SIG-M5 treated with dmso at 0.1 percent for 504 hours (cell line): ENCODE measurements around the gene IGSF22.

Experiments used
- DNase-seq: peaks from one replicate; lab custom pipeline; 2025; ENCODE audit not compliant: unreplicated experiment; lab: John Stamatoyannopoulos, UW

IGSF22 gene

DNA sequence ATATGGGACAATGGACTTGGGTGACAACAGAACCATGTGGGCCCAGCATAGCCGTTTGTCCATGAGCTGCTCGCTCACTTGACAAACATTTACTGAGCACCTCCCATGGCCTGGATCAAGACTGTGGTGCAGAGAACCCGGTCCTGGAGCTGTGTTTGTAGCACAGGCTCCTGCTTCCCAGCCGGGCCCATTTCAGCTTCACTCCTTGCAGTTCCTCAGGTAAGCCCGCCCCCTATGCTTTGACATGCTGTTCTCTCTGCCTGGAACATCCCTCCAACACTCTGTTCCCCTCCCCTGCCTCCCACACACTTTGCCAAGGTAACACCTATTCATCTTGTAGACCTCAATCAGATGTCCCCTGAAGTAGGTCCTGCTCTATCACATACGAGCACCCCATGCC, 19.3 kb upstream of the IGSF22 start:
- DNase-seq: no peak

DNA sequence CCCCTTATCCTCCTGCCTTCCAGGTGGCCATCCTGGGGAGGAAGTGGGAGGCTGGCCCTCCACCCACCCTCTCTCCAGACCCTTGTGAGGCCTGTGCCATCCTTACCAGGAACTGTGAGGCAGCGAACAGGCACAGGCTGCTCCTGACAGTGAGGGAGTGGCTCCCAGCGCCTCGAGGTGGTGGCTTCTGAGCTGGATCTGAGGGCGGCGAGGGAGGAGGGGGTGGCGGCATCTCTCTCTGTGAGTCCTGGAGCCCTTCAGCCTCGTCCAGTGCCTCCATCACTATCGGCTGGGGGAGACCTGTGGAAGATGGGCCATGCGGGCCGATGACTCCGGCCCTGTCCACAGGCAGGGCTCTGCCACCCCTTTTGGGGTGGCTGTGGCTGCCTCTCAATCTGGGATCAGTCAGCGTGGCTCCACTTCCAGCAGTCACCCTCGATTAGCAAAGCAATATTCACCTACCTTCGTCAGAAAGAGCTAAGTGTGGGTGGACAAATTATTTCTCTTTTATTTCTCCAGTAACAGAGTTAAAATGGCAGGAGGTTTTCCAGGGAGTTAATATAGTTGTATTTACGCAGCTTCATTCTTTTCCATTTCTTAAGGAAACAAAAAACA, 18.0 kb upstream of the IGSF22 start:
- no peak for DNase-seq

DNA sequence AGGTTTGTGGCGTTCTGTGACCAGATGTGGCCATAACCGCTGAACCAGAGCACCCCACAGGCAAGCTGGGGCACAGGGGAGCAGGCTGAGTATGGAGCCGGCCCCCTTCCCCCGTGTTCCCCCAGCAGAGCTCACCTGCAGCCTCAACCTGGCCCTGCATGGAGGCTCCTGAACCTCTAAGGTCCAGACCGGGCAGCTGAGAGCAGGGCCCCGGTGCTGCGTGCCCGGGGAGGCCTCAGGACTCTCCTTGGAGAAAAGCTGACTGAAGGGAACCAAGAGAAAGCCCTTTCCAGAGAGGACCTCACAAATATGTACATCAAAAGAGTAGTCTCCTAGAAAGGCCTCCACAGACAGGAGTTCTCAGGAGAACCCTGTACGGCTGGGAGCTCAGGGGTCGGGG, 17.4 kb upstream of the IGSF22 start:
- DNase-seq: no peak

DNA sequence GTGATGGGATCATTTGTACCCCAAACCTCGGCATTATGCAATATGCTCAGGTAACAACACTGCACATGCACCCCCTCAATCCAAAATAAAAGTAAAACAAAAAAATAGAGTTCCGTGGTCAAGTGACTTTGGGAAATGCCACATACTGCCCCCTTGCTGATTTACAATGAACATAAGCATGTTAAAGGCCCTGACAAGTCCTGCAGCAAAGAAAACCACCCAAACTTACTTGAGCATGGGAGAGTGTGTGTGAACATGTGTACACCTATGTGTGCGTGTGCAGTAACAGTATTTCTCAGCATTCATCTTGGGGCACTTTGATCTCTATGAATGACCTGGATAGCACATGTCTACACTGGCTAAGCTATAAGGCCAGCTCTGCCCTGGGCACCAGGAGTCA, 15.8 kb upstream of the IGSF22 start:
- no peak for DNase-seq

DNA sequence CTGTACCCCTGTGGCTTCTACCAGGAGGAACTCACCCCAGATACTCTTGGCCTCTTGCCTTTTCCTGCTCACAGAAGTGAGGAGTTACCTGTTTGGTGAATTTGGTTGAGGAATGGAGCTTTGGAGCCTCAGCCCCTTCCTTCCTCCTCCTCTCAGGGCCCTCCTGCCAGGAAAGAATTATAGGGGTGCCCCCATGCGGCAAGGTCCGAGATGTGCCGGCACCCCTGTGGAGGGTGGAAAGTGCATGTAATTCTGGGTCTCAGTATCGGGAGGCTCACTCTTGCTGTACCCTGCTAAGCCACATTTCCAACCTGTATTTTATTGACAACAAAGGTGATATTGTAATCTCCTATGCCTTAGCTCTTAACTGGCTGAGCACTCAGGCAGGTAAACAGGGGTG, 13.7 kb upstream of the IGSF22 start:
- DNase-seq: no peak

DNA sequence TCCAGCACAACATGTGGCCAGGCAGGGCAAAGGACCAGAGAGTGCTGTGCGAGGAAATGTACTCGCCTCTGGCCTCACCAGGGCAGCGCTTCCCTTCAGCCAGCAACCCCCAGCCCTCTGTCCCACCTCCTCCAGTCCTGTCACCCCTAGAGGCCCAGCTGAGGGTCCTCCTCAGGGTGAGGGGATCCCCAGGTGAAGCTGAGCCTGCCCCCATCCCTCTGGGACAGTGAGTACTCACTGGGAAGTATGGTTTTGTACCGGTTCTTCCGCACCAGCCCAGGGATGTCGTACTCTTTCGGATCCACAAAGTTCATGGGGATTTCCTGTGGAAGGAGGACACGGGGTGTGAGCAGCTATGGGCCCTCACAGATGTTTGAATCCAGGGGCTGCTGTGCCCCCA, 11.7 kb upstream of the IGSF22 start:
- DNase-seq: no peak

DNA sequence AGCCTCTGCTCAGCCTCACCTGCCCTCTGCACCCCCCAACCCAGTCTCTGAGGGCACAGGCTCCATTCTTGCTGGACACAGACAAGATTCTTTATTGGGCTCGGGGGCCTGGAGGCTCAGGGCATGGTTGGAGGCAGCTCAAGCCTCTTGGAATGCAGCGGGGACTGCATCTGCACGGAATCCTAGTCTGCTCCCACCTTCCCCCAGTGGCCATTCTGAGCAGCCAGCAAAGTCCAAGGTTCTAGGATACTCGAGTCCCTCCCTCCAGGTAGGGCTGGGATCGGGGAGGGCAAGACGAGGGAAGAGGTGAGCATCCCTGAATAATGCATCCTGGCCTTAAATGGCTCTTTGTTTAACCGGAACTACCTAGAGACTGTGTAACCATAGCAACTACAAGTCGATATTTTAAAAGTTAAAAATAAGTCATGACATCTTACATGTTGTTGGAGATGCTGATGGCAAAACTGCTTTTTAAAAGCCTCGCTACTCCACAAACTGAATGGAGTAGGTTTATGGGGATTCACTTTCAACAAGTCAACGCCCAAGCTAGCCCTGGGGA, 10.7 kb upstream of the IGSF22 start:
- no peak for DNase-seq

DNA sequence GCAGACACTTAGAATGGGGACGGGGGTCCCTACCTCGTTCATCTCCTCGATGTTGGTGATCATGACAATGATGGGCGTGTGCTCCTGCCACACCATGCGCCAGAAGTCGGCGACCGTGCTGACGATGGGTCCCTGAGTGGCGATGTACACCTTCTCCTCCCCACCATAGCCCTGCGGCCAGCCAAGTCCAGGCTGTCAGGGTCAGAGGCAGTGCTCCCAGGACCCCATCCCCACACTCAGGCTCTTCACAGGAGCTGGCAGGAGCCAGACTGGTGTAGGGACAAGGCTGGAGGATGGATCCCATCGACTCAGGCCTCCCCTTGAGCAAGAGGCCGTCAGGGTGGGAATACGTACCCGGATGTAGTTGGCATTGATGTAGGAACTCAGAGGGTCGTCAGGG, 7.2 kb upstream of the IGSF22 start:
- no peak for DNase-seq

DNA sequence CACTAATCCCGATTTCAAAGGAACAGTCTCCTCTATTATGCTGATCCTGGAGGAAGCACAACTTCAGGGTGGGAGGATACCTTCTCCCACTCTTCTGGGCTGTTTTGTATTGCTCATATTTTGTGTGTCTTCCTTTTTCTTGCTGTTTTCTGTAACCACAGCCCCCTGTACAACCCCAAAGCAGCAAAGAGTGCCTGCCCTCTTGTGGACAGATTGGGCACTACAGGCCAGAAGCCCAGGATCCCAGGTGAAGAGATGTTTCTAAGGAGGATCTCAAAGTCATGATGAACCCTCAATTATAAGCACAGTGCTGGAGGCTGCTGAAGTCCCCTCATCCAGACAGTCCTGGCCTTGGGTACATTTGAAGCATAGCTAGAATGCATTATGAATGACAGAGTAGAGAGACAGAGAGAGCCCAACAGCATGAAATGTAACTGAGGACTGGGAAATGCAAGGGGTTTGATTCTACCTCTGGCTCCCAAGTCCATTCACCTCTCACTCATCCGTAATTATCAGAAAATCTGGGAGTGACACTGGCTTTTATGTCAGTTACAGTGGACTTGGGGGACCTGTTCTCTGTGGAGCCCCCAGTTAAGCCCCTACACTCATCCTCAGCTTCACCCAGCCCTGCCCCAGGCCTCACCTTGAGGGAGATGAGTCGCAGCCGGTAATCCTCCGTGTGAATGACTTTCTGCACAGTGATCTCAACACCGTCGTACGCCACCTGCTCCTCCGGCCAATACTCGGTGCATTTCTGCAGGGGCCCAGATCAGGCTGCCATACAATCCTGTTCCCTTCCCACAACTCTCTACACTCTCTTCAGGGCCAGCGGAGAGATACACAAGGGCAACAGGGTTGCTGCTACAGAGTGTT, 6.2 kb upstream of the IGSF22 start:
- DNase-seq: peak; percentile 48

DNA sequence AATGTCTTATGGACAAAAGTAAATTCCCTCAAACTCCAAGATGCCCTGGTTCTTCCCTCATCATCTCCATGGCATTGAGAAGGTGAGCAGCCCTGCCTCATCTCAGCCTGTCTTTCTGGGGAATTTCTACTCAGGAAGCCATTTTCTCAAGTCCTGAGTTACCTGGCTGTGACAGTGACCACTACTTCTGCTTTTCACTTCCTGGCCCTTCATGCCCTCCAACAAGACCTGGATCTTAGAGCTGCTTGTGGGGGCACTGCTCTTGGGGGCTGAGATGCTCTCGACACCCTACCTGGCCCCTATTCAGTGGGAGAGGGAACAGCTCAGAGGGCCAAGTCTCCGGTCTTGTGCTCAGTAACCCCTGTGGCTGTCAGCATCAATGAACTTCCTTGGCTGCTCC, 5.5 kb upstream of the IGSF22 start:
- no peak for DNase-seq

DNA sequence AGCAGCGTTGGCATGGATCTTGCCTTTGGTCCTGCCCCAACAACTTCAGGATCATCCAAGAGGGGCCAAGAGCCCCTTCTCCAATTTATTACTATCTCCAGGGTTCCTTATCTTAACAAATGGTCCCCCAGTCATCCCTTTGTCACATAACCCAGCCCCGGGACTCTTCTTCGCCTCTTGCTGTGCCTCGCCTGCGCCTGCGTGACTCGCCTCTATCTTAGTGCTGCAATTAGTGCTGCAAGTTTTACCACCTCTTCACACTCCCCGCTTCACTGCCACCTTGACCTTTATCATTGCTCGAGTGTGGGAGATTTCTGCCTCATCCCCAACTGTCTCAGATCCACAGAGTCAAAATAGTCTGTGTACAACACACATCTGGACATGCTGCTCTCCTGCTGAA, 4.0 kb upstream of the IGSF22 start:
- no peak for DNase-seq

DNA sequence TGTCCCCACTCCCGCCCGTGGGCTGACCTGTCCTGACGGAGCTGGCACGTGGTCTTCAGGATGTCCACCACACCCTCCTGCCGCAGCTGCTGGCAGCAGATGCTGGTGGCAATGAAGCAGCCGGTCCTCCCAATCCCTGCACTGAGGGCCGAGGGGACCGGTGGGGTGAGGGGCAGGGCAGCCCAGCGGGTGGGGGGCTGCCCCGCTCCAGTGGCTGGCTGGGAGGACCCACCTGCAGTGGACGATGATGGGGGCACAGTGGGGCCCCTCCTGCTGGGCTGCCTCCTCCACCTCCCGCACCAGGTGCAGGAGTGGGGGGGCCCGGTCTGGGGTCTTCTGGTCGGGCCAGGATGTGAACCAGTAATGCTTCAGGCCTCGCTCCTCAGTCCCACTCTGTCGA, 3.4 kb upstream of the IGSF22 start:
- no peak for DNase-seq

DNA sequence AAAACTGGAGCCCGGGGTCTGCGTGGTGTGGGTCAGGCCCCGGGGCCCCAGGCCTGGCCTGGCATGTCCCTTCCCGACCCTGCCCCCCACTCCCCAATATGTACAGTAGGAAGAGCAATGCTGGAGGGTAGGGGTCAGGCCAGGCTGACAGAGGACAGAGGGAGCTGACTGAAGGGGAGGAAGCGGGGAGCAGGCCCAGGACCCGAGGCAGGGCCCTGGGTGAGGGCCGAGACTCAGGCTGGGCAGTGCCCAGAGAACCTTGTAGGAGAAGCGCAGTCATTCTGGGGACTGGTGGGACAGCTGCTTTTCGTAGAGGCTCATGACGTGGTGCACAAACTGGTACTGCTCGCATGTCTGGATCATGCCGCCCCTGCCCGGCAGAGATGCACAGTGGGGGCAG, 2.7 kb upstream of the IGSF22 start:
- no peak for DNase-seq

DNA sequence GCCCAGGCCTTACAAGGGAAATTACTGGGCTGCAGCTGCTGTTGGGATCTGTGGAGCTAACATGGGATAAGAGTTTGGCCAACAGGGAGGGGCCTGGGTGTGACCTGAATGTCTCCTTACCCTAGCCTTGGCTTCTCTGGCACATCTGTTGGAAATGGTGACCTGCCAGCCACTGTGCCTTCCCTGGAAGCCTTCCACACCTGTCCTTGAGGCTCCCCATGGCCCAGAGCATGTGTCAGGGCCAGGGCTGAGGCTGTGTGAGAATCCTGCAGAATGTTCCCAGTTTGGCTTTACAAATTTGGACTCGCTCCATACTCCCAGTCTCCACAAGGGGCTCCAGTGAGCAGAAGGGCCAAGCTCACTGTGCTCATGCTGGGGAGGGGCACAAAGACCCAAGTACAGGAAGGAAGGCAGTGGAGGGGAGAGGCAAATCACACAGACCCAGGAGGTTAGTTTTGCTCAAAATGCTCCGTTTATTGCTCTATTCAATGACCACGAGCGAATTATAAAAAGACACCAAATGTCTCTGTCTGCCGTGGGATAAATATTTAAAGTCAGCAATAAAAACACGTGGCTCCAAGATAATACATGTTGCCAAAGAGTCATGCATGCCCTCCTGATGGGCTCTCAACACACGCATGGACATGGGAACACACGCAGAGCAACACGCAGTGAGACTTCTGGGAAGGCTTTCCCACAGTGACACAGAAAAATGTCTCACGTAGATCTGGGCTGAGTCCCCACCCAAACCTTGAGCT, 1.7 kb upstream of the IGSF22 start:
- peak; percentile 23 for DNase-seq

DNA sequence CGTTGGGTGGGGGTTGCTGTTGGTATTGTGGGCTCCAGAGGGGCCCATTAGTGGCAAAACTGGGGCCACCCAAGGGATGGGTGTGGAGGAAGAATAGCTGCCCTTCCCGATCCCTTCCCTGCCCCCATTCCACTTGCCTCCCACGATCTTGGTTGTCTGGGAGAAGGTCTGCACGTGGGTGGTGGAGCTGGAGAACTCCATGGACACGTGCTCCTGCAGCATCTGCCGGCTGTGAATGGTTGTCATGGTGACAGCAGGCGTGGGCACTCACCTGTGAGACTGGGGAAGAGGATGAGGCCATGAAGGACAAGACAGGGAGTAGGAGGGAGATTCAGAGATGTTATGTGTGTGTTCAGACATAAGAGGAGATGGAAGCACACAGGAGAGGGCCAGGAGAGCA, 2.0 kb downstream of the IGSF22 start:
- no peak for DNase-seq

DNA sequence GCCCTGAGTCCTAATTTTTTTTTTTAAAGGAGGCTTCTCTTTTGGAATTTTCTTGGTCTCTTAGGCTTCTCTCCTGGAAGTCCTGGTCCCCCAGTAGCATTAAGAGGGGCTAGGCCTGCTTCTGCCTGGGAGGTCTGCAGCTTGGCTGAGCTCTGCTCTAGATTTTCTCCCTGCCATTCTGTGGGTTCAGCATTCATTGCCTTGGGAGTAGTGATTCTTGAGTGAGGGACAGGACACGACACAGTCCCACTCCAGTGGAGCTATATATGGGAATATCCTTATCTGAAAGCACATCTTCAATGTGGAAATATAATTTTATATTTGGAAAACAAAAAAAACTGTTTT, 3.7 kb downstream of the IGSF22 start:
- DNase-seq: no peak

DNA sequence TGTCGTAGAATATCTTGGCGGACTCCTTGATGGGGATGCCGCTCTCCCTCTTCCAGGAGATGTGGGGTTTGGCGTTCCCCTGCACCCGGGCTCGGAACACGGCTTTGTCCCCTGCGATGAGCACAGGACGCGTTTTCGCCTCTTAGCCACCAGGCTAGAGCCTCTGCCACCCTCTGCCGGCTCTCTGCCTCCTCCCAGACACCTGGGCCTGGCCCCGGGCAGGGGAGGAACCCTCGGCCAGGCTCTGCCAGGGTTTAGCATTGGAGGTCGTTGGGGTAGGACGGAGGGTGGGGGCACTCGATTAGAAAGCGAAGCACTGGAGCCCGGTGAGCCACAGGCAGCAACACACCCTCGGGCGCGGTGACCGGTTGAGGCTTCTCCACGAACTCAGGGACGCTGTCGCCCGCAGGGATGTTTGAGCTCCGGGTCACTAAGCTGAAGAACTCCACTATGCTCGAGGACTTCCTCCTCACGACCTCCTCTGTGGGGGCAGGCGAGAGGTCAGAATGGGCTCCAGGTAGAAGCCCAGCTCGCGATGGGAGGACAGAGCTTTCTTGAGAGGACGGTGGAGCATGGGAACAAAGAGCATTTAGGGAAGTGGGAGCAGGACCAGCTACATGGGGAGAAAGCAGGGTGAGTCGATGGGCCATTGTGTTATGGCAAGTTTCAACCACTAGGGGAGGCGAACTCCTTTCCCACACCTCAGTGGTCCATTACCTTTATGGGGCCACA, 4.3 kb downstream of the IGSF22 start:
- peak; percentile 65 for DNase-seq

DNA sequence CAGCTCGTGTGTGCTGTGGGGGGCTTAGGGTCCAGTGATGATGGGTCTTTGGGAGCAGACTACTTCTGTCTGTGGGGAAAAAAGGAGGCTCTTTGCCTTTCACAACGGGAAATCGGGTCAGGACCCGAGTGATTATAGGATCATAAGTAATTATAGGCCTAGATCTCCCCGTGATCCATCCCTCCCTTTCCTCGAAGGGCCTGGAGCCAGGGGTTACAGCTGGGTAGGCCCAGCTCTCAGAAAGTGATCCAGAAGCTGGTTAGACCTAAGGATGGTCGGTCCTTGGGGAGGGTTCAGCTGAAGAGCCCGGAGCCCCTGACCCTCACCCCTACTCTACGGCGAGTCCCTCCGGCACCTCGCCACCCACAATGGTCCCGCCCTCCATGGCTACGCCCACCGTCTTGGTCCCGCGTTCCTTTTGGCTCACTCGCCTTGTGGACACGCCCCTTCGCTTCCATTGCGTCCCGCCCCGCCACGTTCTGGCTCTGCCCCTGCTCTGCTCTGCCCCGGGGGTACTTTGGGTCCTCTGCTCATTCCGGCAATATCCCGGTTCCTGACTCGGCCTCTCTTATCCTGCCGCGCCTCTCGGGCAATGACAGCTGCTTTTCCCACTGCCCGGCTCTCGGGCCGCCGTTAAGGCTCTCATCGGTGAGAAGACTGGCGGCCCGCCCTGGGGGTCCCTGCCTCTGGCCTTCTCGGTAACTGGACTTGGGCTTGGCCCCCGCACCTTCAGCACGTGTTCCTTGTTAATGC, 5.0 kb downstream of the IGSF22 start:
- peak; percentile 37 for DNase-seq

DNA sequence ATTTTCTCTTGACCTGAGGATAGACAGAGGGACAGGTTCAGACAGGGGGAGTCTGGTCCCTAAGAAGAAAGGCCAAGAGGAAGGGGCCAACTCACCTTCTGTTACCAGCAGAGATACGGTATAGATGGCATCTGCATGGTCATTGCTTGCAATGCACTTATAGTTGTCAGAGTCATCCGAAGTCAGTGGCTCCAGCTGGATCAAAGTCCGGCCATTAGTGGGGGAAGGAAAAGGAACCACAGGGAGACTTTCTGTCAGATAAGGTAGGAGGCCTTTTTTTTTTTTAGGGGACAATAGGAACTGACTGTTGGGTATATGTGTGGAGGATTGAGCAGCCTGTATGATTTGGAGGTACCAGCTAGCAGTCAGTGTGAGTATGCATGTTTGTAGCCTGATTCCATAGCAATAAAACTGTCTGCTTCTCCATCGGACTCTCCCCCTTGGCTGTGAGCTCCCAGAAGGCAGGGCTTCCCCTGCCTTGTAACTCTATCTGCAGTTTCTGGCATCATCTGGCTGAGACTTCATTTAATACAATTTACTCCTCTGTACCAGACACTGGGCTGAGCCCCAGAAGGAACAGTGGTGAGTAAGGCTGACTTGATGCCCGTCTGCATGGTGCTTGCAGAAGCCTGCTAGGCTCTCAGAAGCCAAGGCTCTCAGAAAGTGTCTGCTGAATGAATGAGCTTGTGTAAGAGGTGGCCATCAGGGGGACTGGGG, 5.7 kb downstream of the IGSF22 start:
- no peak for DNase-seq

DNA sequence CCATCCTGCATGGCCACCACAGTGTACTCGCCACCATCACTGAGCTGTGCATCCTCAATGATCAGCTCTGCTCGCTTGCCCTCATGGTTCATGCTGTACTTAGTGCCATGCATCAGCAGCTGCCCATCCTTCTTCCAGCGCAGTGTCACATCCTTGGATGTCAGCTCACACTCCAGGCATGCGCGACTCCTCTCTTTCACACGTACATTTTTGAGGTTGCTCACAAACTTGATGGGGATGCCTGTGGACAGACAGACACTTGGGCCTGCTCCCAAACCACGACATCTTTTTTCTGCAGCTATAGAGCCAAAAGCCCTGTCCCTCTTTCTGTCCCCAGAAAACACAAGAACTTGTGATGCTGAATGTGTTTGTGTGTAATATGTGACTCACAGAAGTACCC, 10.5 kb downstream of the IGSF22 start:
- no peak for DNase-seq
